Keratinocyte (primary cell): Measurements from ENCODE around the gene ZNF780B. TPM values are rescaled to one million over a fixed set of nuclear protein-coding genes. Genes with fewer than 3 reads are reported as not detected.

Source experiments
- DNase-seq: peaks from one replicate; pipeline ENCODE4 v3.0.0-alpha.2; 2011; ENCODE audit warnings: low read depth, missing footprints, low spot score
- FAIRE-seq: peaks from 2 replicates; lab custom pipeline; 2011; peaks lifted over from hg19 to GRCh38; lab: Jason Lieb, UNC
- H2AFZ ChIP-seq: 2 replicates; pipeline ENCODE4 v1.6.0; 2012; ENCODE audit warnings: low read length, control low read depth, inconsistent platforms; ENCODE audit not compliant: control insufficient read depth
- H3K27ac ChIP-seq: 2 replicates; pipeline ENCODE4 v1.5.1; 2011; ENCODE audit warnings: low read length; ENCODE audit not compliant: control insufficient read depth, insufficient read depth
- H3K27me3 ChIP-seq: 3 replicates; pipeline ENCODE4 v1.6.0; 2011; ENCODE audit warnings: low read length; ENCODE audit not compliant: control insufficient read depth, insufficient read depth; ENCODE audit errors: extremely low read depth
- H3K36me3 ChIP-seq, 2 experiments: 2 replicates in 1 of 2; 3 replicates in 1 of 2; pipeline ENCODE4 v1.5.1; 2011; ENCODE audit warnings: low read length in 2 of 2, mild to moderate bottlenecking in 1 of 2; ENCODE audit not compliant: control insufficient read depth in 2 of 2, insufficient read depth in 2 of 2; ENCODE audit errors: extremely low read depth in 1 of 2
- H3K4me1 ChIP-seq: 3 replicates; pipeline ENCODE4 v1.5.1; 2011; ENCODE audit warnings: low read length; ENCODE audit not compliant: control insufficient read depth, insufficient read depth; ENCODE audit errors: extremely low read depth
- H3K4me2 ChIP-seq: 3 replicates; pipeline ENCODE4 v1.6.0; 2011; ENCODE audit warnings: low read depth, low read length; ENCODE audit not compliant: control insufficient read depth, insufficient read depth; ENCODE audit errors: extremely low read depth
- H3K4me3 ChIP-seq, 3 experiments: fragments of 200-600 bp in 1 of 3; sonication (generic) in 1 of 3; 2 replicates in 2 of 3; 3 replicates in 1 of 3; pipeline ENCODE4 v1.5.1; 2011 to 2016; ENCODE audit warnings: low read length in 3 of 3, mild to moderate bottlenecking in 3 of 3, control low read depth in 2 of 3, inconsistent platforms in 1 of 3, low read depth in 1 of 3, mixed read lengths in 1 of 3, mixed run types in 1 of 3, moderate library complexity in 1 of 3; ENCODE audit not compliant: control insufficient read depth in 2 of 3, insufficient read depth in 2 of 3; ENCODE audit errors: extremely low read depth in 1 of 3
- H3K79me2 ChIP-seq: 2 replicates; pipeline ENCODE4 v1.6.0; 2012; ENCODE audit warnings: low read length; ENCODE audit not compliant: control insufficient read depth, insufficient read depth
- H3K9ac ChIP-seq: 3 replicates; pipeline ENCODE4 v1.6.0; 2011; ENCODE audit warnings: low read length; ENCODE audit not compliant: control insufficient read depth, insufficient read depth; ENCODE audit errors: extremely low read depth
- H3K9me1 ChIP-seq: 3 replicates; pipeline ENCODE4 v1.6.0; 2011; ENCODE audit warnings: low read length; ENCODE audit not compliant: control insufficient read depth, insufficient read depth; ENCODE audit errors: extremely low read depth
- H3K9me3 ChIP-seq: 2 replicates; pipeline ENCODE4 v1.5.1; 2012; ENCODE audit warnings: low read depth, low read length; ENCODE audit not compliant: control insufficient read depth
- H4K20me1 ChIP-seq: 3 replicates; pipeline ENCODE4 v1.6.0; 2011; ENCODE audit warnings: low read length; ENCODE audit not compliant: control insufficient read depth, insufficient read depth; ENCODE audit errors: extremely low read depth
- EZH2 ChIP-seq: IDR thresholded peaks from one replicate; pipeline ENCODE4 v1.6.1; 2012; ENCODE audit warnings: inconsistent platforms, mild to moderate bottlenecking, low read length, moderate library complexity
- dilution Hi-C: fragments of 300-500 bp; cut with MboI; formaldehyde crosslinking; loops from one replicate; pipeline ENCODE4 v1.7.0; 2020; ENCODE audit warnings: low sequenced_read_pairs; ENCODE audit not compliant: extremely low pct_ligation_motif_present
- polyA plus RNA-seq, 5 experiments: library from polyadenylated mRNA; depleted of rRNA in 3 of 5; stranded (reverse) in 3 of 5; stranded (forward) in 1 of 5; unstranded in 1 of 5; fragments of >200 nt; gene quantifications; 1 replicate in 1 of 5; 2 replicates in 3 of 5; 3 replicates in 1 of 5; pipeline versions ENCODE4 v1.2.1 to v1.2.3, GENCODE V29; 2011 to 2012; ENCODE audit warnings: missing spikeins in 2 of 5, low read depth in 1 of 5, low replicate concordance in 1 of 5
- TF ChIP-seq, protein P1 (sequence below), 3 experiments: IDR thresholded peaks in 1 of 3; conservative IDR thresholded peaks in 1 of 3; optimal IDR thresholded peaks in 1 of 3; 2 replicates in 2 of 3; 3 replicates in 1 of 3; pipeline versions ENCODE3 to v1.5.1; 2011; ENCODE audit warnings: low read length in 3 of 3, mild to moderate bottlenecking in 3 of 3, moderate library complexity in 2 of 3, control low read depth in 1 of 3, inconsistent platforms in 1 of 3; ENCODE audit not compliant: insufficient read depth in 2 of 3; ENCODE audit errors: extremely low read depth in 1 of 3

Gene ZNF780B
- polyA plus RNA-seq, 1 donor (not counting 4 experiments of a cell fraction or from before 2014, with no cell fraction given) = 8.3 TPM

- dilution Hi-C loops = no loop called here
- DNase-seq = no peak
- FAIRE-seq = peak; percentile 58
Observed at GRCh38 chr19:39996218-39996810, 59.7 kb downstream of the ZNF780B start.

GRCh38 chr19:39995794-39996193, 60.2 kb downstream of the ZNF780B start:
- peaks cover 9% of the 10 kb centered on the region for H3K79me2 ChIP-seq
- H4K20me1 ChIP-seq = no peaks in the 10 kb centered on the region
- peak overlapping the region; percentile 65 to 96 (median 88) for H3K4me3 ChIP-seq
- no peak overlapping the region for H3K9ac ChIP-seq
- DNase-seq (no peak), FAIRE-seq (no peak)
- no peak overlapping the region for H2AFZ ChIP-seq
- dilution Hi-C loops = no loop called here
- no peaks in the 10 kb centered on the region for H3K27me3 ChIP-seq
- no peak for TF ChIP-seq EZH2
- TF ChIP-seq, protein P1, sequence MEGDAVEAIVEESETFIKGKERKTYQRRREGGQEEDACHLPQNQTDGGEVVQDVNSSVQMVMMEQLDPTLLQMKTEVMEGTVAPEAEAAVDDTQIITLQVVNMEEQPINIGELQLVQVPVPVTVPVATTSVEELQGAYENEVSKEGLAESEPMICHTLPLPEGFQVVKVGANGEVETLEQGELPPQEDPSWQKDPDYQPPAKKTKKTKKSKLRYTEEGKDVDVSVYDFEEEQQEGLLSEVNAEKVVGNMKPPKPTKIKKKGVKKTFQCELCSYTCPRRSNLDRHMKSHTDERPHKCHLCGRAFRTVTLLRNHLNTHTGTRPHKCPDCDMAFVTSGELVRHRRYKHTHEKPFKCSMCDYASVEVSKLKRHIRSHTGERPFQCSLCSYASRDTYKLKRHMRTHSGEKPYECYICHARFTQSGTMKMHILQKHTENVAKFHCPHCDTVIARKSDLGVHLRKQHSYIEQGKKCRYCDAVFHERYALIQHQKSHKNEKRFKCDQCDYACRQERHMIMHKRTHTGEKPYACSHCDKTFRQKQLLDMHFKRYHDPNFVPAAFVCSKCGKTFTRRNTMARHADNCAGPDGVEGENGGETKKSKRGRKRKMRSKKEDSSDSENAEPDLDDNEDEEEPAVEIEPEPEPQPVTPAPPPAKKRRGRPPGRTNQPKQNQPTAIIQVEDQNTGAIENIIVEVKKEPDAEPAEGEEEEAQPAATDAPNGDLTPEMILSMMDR (optimal IDR thresholded peaks at IDR 0.05 in 1 of 3, IDR thresholded peaks at IDR 0.05 in 1 of 3, conservative IDR thresholded peaks at IDR 0.05 in 1 of 3; ENCODE audit: extremely low read depth in 1 of 3, insufficient read depth in 2 of 3, low read length in 3 of 3) = no peak
- no peak overlapping the region for H3K27ac ChIP-seq
- H3K36me3 ChIP-seq = no peaks in the 10 kb centered on the region
- H3K9me3 ChIP-seq = peaks cover 2% of the 10 kb centered on the region
- no peaks in the 10 kb centered on the region for H3K9me1 ChIP-seq
- peak overlapping the region; percentile 97 for H3K4me2 ChIP-seq
- H3K4me1 ChIP-seq = peaks cover 18% of the 10 kb centered on the region

More at GRCh38 chr19:39996218-39996810, 59.7 kb downstream of the ZNF780B start:
- Histone ChIP-seq H3K79me2 (peaks cover 9% of the 10 kb centered on the region), H2AFZ (peak overlapping the region; percentile 99), H3K9ac (peak overlapping the region; percentile 91), H3K9me3 (peaks cover 2% of the 10 kb centered on the region), H3K4me2 (peak overlapping the region; percentile 97), H3K27me3 (no peaks in the 10 kb centered on the region), H3K9me1 (no peaks in the 10 kb centered on the region), H3K36me3 (no peaks in the 10 kb centered on the region), H4K20me1 (no peaks in the 10 kb centered on the region), H3K27ac (peak overlapping the region; percentile 94), H3K4me1 (peaks cover 18% of the 10 kb centered on the region), H3K4me3 (peak overlapping the region; percentile 65 to 96 (median 88))
- TF ChIP-seq EZH2 = no peak
- TF ChIP-seq, protein P1 (optimal IDR thresholded peaks at IDR 0.05 in 1 of 3, IDR thresholded peaks at IDR 0.05 in 1 of 3, conservative IDR thresholded peaks at IDR 0.05 in 1 of 3; ENCODE audit: extremely low read depth in 1 of 3, insufficient read depth in 2 of 3, low read length in 3 of 3) = no peak
